ENCODE results near the gene AAK1.

AAK1 gene

DNA sequence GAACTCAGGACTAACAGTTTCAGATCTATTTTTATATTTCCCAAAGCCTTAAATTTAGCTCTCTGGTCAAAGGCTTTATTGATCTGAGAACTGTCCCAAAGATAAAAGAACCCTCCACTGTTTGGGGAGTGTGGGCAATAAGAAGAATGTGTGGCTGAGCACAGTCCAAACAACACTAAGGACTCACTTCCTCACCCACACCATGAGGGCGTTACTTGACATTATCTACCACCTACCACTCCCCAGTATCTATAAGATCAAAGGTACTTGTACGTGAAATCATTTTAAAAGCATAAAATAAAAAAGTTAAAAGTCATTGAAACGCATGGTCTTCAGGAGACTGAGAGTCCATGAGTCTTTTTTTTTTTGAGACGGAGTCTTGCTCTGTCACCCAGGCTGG lies 151.7 kb downstream of the AAK1 start:
- no peak for DNase-seq (ENCODE audit: low spot score)

DNA sequence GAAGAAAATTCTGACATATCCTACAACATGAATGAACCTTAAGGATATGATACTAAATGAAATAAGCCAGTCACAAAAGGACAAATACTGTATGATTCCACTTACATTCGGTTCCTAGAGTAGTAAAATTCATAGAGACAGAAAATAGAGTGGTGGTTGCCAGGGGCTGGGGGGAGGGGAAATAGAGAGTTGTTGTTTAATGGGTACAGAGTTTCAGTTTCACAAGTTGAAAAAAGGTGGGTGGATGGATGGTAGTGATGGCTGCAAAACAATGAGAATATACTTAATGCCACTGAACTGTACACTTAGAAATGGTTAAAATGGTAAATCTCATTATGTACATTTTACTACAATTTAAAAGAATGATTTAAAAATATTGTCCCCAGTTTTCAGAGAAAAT lies 153.1 kb downstream of the AAK1 start:
- no peak for DNase-seq (ENCODE audit: low spot score)

DNA sequence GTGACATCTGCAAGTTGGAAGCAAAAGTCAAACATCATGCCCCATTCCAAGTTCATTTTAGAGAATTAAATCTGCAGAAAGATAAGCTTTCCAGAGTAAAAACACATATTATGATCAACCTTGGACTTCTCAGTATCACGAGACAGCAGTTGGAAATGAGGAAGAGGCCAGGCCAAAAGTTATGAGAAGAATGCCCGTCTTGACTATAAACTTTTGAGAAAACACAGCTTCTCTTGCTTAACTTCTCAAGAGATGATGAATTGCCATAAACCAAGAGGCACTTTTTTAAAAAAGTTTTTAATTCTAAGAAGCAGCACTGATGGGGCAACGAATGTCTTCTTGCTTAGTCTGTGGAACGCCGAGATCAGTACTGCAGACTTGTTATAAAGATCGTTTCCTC lies 153.7 kb downstream of the AAK1 start:
- no peak for DNase-seq (ENCODE audit: low spot score)

DNA sequence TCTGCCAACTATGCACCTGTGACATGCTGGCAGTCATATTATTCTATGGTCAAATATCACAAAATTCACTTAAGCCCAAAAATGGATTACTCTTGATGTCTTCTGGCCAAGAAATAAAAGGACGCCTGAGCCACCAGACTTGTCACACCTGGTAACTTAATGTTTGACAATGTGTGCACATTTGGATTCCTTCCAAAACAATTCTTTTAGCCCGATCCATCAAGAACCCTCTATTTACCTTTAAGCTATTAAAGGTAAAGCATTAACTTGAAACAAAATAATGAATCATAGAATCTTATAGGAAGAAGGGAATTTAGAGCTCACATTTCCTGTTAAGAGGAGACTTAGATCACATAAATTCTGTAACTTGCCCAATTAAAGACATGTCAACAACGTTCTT lies 159.8 kb downstream of the AAK1 start:
- no peak for DNase-seq (ENCODE audit: low spot score)

DNA sequence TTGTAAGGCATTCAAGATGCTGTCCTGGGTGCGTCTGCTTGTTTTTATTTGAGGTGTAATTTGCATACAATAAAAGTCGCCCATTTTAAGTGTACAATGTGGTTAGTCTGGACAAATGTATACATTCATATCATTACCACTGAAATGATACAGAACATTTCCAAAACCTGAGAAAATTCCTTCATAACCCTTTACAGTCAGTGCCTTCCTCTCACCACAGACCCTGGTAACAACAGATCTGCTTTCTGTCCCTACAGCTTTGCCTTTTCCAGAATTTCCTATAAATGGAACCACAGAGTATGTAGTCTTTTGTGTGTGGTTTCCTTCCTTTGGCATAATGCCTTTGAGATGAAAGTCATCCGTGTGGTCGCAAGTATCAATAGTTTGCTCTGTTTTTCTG lies 160.5 kb downstream of the AAK1 start:
- no peak for DNase-seq (ENCODE audit: low spot score)

DNA sequence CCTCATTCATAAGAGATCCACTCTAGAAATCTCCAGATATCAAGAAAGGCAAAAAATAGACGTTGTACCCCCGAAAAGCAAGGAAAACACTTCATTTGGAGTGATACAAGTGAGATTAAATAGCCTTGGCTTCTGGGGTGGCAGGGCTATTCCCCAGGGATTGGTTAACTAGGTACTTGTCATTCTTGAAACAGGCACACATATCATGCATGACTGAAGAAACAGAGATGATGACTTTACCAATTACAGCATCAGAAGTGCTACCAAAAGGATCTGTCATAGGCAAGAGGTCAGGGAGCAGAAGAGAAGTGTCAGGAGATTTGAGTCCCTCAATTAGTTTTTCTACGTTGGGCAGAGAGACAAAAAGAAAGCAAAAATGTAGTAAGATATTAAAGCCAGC lies 161.1 kb downstream of the AAK1 start:
- DNase-seq (ENCODE audit: low spot score), result no peak

GRCh38 chr2:69481421-69481820 lies 162.1 kb downstream of the AAK1 start:
- DNase-seq (ENCODE audit: low spot score), result no peak

DNA sequence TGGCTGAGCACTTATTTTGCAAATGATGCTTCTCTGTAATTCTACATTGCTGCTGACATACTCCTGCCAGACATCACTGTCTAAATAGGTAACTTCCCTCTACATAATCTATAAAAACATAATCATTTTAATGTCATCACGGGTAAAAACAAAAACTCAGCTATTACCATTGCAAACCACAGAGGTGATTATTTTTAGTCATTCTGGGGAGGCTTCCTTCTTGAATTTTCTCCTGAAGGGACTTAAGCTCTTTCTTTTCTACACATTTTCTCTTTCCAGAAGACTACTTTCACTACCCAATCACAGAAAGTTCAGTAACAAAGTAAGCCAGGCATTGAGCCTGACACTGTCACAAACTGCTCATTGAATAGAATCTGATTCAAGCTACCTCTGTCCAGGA lies 165.9 kb downstream of the AAK1 start:
- no peak for DNase-seq (ENCODE audit: low spot score)

DNA sequence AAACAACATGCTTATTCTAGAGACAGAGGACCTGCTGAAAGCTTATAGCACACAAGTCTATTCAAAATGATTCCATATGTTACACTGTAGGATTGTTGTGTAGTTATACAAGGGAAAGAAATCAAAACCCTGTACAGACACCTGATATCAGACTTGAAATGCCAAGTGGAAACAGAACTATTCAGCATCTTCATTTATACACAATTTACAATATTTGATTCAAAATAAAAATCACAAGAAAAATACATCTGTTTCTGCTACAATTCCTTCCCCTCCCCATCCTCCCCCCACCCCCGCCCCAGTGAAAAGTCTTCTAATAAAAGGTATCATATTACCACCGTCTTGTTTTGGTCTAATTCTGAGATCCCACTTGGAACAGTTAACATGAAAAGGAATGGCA lies 168.9 kb downstream of the AAK1 start:
- no peak for DNase-seq (ENCODE audit: low spot score)

GRCh38 chr2:69471793-69472192 lies 171.7 kb downstream of the AAK1 start:
- DNase-seq (ENCODE audit: low spot score), result no peak

DNA sequence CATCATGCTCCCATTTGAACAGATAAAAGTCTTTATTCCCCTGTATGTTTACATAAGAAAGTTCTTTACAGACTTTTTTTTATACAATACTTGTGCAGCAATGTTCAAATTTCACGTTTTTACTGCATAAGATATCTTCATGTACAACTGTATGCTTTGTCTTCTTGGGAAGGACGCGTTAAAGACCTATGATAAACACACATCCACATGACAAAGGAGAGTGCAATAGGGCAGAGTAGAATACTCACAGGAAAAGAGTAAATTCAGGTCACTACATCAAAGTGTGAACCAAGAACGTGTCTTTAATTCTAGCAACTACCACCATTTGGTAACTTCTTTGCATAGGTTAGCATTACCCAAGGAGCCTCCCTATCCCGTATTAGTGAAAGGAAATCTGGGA lies 172.6 kb downstream of the AAK1 start:
- DNase-seq (ENCODE audit: low spot score), result no peak

DNA sequence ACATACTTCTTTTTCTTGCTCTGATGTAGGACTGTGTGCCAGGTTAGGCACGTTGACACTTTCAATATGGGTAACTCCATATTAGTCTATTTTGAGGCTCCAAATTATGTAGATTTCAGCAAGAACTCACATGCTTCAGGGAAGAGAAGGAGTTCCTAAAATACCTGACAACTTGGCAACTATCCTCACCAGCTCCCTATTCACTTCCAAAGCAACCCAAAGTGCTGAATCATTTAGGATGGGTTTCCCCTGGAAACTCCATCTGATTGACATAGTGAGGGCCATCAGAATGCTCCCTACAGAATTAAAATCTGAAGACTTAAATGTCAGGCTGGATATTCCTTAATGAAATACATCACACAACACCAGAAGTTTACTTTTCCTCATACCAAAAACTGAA lies 173.8 kb downstream of the AAK1 start:
- DNase-seq (ENCODE audit: low spot score), result no peak

DNA sequence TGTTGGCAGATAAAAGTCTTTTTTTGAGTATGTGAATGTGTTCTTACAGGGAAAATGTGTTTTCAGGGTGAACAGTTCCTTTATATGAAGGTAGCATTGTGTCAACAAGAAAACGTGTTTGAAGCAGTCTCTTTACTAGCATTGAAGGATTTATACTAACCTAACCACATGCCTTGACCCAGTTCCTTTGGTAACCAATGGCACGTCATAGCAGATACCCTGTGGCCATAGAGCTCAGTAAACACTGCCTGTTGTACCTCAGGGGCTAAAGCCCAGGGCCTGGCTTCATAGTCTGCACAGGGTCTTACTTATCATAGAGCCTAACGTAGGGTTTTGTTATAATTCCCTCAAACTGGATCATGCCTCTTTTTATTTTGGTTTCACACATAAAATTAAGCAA lies 174.2 kb downstream of the AAK1 start:
- no peak for DNase-seq (ENCODE audit: low spot score)

DNA sequence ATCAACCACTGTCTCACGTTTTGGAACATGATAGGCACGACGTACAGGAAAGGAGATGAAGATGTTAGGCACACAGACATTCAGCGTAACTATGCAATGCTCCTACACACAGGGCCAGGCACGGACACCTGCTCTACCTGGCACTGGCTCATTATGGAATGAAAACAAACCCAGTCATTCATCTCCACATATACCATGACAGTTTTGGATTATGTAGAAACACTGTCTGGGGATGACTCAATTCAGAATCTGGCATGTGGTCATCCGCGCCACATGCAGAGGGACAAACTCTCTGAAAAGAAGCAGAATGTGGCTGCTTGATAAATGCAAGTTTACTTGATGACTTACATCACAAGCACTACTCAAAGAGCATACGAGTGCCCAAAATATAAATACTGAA lies 176.8 kb downstream of the AAK1 start:
- DNase-seq (ENCODE audit: low spot score), result no peak

- DNase-seq (ENCODE audit: low spot score), result no peak
These were observed 177.8 kb downstream of the AAK1 start for GRCh38 chr2:69465513-69466456.

- DNase-seq (ENCODE audit: low spot score), result no peak
These were observed 179.0 kb downstream of the AAK1 start for GRCh38 chr2:69464575-69464974.

- DNase-seq (ENCODE audit: low spot score), result no peak
These were observed 180.8 kb downstream of the AAK1 start for GRCh38 chr2:69462780-69463179.

- no peak for DNase-seq (ENCODE audit: low spot score)
These were observed 182.1 kb downstream of the AAK1 start for GRCh38 chr2:69461404-69461803.

DNA sequence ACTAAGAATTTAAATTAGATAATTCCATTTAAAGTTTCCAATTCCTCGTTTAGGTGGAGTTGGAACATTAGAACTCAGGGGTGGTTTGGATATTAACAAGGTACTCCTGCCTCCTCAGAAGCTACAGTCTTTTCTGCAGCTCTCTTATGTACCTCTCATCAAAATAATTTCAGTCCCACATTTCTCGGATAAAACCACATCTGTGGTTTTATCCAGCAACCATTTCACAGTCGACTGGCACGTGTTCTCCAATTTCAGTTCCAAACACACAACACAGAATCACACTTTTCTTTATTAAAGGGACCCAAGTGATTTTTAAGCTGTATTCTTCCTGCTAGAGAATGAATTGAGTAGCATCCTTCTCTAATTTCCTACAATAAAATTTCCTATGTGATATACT lies 183.6 kb downstream of the AAK1 start:
- DNase-seq (ENCODE audit: low spot score), result no peak

DNA sequence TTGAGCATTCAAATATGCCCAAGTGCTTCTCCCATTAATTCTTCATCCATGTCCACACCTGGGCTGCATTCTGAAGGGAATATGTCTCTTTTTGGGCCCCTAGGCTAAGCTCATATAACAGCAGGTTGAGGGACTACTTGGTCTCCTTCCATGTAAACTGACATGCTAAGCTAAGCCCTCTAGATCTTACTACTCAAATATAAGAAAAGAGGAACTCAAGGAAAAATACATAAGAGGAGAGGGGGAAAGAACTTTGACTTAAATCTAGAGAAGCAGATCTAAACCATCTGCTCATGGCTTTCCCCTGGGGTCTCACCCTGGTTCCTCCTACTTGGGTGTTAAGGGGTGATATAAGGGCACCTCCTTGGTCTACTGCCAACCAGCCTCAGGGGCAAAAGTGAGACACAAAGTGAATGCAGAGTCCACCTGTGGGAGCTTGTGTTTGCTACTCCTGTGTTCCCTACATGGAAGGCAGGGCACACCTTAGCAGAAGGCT lies 186.5 kb downstream of the AAK1 start:
- no peak for DNase-seq (ENCODE audit: low spot score)

DNA sequence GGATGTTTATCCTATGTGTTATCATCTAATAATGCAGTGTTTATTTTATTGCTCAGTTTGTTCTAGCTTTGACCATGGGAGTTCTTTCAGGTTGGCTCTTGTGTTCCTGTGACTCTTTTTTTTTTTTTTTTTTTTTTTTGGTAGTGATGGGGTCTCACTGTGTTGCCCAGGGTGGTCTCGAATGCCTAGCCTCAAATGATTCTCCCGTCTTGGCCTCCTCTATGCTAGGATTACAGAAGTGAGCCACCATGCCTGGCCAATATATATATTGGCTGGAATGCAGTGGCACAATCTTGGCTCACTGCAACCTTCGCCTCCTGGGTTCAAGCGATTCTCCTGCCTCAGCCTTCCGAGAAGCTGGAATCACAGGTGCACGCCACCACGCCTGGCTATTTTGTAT lies 187.4 kb downstream of the AAK1 start:
- DNase-seq (ENCODE audit: low spot score), result no peak

DNA sequence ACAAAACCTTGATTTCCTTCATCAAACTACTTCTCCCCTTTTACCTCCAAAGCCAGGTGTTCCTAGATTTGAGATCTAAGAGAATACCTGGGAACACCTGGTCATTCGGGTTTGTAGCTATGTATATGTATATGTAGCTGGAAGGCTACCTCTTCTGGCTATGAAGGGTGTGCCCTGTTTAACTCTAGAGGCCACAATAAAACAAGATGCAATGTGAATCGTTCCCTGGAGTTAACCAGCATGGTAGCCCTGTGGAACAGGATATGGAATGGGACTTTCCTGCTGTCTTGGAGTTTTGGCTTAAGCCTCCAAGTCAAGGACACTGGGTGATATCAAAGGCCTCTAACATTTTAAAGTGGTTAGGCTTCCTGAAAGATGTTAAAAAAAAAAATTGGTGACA lies 188.6 kb downstream of the AAK1 start:
- DNase-seq (ENCODE audit: low spot score), result no peak

DNA sequence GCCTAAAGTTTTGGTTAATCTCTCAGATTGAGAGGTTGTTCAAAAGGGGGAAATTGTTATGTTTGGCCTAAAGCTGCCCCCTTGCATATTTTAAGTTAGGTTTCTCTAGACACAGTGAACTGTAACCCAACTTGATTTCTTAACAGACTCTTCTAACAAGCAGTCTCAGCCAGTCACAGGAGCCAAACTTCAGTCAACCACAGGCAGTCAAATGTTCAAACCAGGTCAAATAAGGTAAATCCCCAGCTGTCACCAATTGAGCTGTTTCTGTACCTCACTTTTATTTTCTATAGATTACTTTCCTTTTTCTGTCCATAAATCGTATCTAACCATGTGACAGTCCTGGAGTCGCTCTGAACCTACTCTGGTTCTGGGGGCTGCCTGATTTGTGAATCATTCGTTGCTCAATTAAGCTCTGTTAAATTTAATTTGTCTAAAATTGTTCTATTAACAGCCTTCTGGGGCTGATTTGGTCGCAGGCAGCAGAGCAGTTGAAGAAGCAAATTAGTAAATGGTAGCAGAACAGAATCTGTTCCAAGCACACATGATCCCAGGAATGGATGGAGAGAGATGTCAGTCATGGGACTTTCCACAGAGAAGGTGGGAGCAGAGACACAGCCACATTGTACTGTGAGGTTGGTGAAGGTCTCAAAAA lies 189.9 kb downstream of the AAK1 start:
- DNase-seq (ENCODE audit: low spot score), result no peak

GRCh38 chr2:69452687-69453086 lies 190.9 kb downstream of the AAK1 start:
- DNase-seq (ENCODE audit: low spot score), result no peak

All from RKO (cell line).